IPS-20b (cell line): ENCODE data around the gene CD163L1.
"Not testable (repeated sequence)": the region's sequence is repeated elsewhere in the genome, so short reads cannot be mapped to it uniquely, and the experiment has no call there.

ENCODE experiments used
- H3K27ac ChIP-seq: one replicate; pipeline ENCODE4 v1.5.1; 2013; ENCODE audit warnings: low read length
- H3K27me3 ChIP-seq: 2 replicates; pipeline ENCODE4 v1.6.1; 2013; ENCODE audit warnings: mild to moderate bottlenecking, low read length, inconsistent platforms; ENCODE audit not compliant: insufficient read depth
- H3K36me3 ChIP-seq: 2 replicates; pipeline ENCODE4 v1.6.1; 2013; ENCODE audit warnings: low read depth, mild to moderate bottlenecking, inconsistent platforms, low read length, moderate library complexity; ENCODE audit not compliant: insufficient read depth
- H3K4me1 ChIP-seq: 2 replicates; pipeline ENCODE4 v1.6.1; 2013; ENCODE audit warnings: mild to moderate bottlenecking, control low read depth, inconsistent platforms, low read length, moderate library complexity; ENCODE audit not compliant: insufficient read depth
- H3K4me3 ChIP-seq: 2 replicates; pipeline ENCODE4 v1.5.1; 2013; ENCODE audit warnings: mild to moderate bottlenecking, low read length, inconsistent platforms
- H3K9ac ChIP-seq: 2 replicates; pipeline ENCODE4 v1.6.1; 2013; ENCODE audit warnings: low read depth, mild to moderate bottlenecking, inconsistent platforms, low read length, moderate library complexity
- H3K9me3 ChIP-seq: 2 replicates; pipeline ENCODE4 v1.6.1; 2013; ENCODE audit warnings: mild to moderate bottlenecking, low read depth, low read length, inconsistent platforms; ENCODE audit not compliant: insufficient read depth

CD163L1 gene

DNA sequence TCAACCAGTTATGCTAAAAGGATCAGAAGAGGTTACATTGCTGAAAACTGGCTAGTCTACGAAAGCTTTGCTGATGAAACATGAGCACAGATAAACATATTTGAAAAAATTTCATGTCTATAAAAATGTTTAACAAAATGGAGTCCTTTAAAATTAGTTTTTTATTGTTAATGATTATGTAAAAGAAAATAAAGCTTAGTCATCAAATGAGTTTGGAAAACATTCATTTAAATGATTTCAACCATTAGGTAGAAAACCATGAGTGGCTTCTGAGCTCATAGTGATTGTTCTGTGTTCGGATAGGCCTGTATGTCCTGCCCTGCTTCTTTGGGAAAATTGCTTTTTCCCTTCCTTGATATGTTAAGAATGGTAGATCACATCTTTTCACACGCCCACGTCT is 584 bp upstream of the CD163L1 start:
- no peaks in the 10 kb centered on the region for H3K9me3 ChIP-seq
- H3K27me3 ChIP-seq = peaks cover 2% of the 10 kb centered on the region; the same call in 1 of the 2 replicates
- no peak overlapping the region for H3K4me3 ChIP-seq
- H3K36me3 ChIP-seq = no peaks in the 10 kb centered on the region
- H3K27ac ChIP-seq = no peak overlapping the region
- H3K4me1 ChIP-seq = no peaks in the 10 kb centered on the region
- H3K9ac ChIP-seq = no peak overlapping the region

GRCh38 chr12:7441216-7441615 is 2.7 kb downstream of the CD163L1 start:
- Histone ChIP-seq H3K27ac (no peak overlapping the region), H3K4me3 (no peak overlapping the region), H3K36me3 (no peaks in the 10 kb centered on the region), H3K9ac (no peak overlapping the region), H3K9me3 (no peaks in the 10 kb centered on the region; the same call in 1 of the 2 replicates), H3K4me1 (no peaks in the 10 kb centered on the region), H3K27me3 (peaks cover 11% of the 10 kb centered on the region; the same call in 1 of the 2 replicates)

DNA sequence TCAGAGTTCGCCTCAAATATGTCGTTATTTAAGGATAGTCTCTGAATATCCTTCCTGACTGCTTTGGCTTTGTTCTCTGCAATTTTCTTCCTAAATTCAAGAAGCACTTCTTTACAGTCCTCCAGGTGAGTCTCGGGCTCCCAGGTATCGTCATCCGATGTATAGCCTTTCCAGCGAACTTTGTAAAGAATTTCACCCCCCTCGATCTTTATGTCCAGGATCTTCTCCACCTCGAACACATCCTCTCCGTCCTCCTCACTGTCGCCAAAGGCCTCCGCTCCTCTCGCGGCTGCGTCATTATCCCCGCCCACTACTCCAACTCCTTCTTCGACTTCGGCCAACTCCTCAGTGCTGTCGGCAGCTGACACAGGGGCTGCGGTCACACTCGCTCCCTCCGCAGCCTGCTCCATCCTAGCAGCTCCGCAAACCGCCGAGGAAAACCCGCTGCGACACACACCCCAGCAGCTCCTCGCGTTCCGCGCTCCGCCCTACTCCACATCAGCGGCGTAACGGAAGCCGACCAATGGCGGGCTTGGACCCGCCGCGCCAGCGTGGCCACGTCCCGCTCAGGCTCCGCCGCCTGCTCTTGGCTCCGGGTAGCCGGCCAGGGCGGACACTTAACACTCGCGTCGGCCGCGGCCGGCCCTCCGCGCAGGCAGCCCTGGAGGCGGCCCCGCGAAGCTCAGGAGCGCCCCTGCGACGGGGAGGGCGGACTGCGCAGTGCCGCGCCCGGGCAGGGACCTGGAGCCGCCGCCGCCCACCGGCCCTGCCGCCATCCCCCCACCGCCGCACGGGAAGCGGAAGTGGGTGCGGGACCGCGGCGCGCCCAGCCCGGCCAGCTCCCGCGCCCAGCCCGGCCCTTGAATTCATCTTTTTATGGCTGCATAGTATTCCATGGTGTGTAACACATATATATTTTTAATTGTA is 4.1 kb downstream of the CD163L1 start:
- Histone ChIP-seq H3K9ac (peak overlapping the region; percentile 48; the same call in 1 of the 2 replicates), H3K4me3 (peak overlapping the region; percentile 61), H3K27me3 (peaks cover 11% of the 10 kb centered on the region; the same call in 1 of the 2 replicates), H3K4me1 (no peaks in the 10 kb centered on the region), H3K27ac (no peak overlapping the region), H3K36me3 (no peaks in the 10 kb centered on the region), H3K9me3 (no peaks in the 10 kb centered on the region; the same call in 1 of the 2 replicates)

DNA sequence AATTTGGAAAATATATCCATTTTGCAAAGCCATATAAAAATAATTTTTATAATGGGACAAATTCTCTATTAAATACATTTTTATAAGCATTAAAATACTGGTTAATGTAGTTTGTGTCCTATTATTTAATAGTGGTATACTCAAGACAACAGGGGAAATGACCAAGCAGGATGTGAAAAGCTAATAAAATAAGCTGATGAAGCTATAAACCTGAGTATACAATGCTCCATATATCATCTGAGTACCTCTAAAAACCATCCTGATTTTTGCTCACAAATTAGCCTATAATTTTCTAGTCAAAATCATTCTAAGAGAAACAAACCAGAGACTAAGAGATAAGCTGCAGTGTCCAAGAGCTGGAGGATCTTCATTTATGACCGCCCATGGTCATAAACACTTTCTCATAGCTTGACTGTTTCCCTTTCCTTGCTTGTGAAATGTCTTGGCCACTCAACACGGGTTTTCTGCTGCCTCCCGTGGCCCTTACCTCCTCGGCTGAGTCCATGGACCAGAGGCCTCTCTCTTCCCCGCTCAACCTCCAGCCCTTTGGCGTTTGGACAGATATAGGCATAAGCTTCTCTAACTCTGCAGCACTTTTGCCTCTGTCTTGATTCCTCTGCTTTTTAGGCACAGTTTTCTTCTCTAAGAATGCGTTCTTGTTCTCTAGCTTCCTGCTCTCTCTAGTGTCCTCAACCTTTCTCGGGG is 5.5 kb downstream of the CD163L1 start:
- not testable (repeated sequence) for H3K9ac ChIP-seq, H3K4me3 ChIP-seq, H3K27ac ChIP-seq, H3K36me3 ChIP-seq, H3K4me1 ChIP-seq, H3K9me3 ChIP-seq
- H3K27me3 ChIP-seq = peaks cover 11% of the 10 kb centered on the region; the same call in 1 of the 2 replicates

DNA sequence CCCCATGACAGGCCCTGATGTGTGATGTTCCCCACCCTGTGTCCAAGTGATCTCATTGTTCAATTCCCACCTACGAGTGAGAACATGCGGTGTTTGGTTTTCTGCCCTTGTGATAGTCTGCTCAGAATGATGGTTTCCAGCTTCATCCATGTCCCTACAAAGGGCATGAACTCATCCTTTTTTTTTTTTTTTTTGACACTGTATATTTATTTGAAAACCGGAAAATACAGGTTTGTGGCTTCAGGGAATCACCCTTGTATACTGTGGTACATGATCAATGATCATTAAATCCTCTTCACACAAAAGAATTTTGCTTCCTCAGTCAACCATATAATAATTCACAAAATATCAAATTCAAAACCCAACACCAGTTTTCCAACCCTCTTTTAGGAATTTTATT is 6.5 kb downstream of the CD163L1 start:
- H3K27me3 ChIP-seq = peaks cover 11% of the 10 kb centered on the region; the same call in 1 of the 2 replicates
- H3K9me3 ChIP-seq, H3K36me3 ChIP-seq, H3K9ac ChIP-seq, H3K4me3 ChIP-seq, H3K27ac ChIP-seq, H3K4me1 ChIP-seq: not testable (repeated sequence)

- peaks cover 9% of the 10 kb centered on the region for H3K4me1 ChIP-seq
- H3K9ac ChIP-seq = no peak overlapping the region
- H3K36me3 ChIP-seq = no peaks in the 10 kb centered on the region
- H3K9me3 ChIP-seq = no peaks in the 10 kb centered on the region; the same call in 1 of the 2 replicates
- H3K27ac ChIP-seq = no peak overlapping the region
- H3K27me3 ChIP-seq = peaks cover 11% of the 10 kb centered on the region; the same call in 1 of the 2 replicates
- no peak overlapping the region for H3K4me3 ChIP-seq
Measured at GRCh38 chr12:7434670-7435069, 9.3 kb downstream of the CD163L1 start.

GRCh38 chr12:7433276-7433822 is 10.6 kb downstream of the CD163L1 start:
- Histone ChIP-seq H3K9me3 (no peaks in the 10 kb centered on the region), H3K4me1 (peaks cover 9% of the 10 kb centered on the region), H3K9ac (no peak overlapping the region), H3K36me3 (no peaks in the 10 kb centered on the region), H3K4me3 (no peak overlapping the region), H3K27ac (no peak overlapping the region), H3K27me3 (no peaks in the 10 kb centered on the region)

GRCh38 chr12:7431993-7432685 is 11.8 kb downstream of the CD163L1 start:
- Histone ChIP-seq H3K36me3 (no peaks in the 10 kb centered on the region), H3K4me1 (peaks cover 9% of the 10 kb centered on the region), H3K4me3 (no peak overlapping the region), H3K9ac (no peak overlapping the region), H3K27ac (no peak overlapping the region), H3K27me3 (no peaks in the 10 kb centered on the region), H3K9me3 (no peaks in the 10 kb centered on the region)

DNA sequence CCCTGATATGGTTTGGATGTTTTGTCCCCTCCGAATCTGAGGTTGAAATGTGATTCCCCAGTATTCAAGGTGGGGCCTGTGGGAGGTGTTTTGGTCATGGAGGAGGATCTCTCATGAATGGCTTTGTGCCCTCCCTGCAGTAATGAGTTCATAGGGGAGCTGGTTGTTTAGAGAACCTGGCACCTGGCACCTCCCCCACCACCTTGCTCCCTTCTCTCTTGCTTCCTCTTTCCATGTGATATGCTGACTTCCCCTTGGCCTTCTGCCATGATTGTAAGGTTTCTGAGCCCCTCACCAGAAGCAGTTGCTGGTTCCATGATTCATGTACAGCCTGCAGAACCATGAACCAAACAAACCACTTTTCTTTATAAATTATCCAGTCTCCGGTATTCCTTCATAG is 32.6 kb downstream of the CD163L1 start:
- H3K4me1 ChIP-seq = peaks cover 11% of the 10 kb centered on the region; the same call in 1 of the 2 replicates
- H3K27me3 ChIP-seq = no peaks in the 10 kb centered on the region
- no peaks in the 10 kb centered on the region for H3K9me3 ChIP-seq
- no peak overlapping the region for H3K9ac ChIP-seq
- H3K4me3 ChIP-seq = peak overlapping the region; percentile 45; the same call in 1 of the 2 replicates
- H3K27ac ChIP-seq = no peak overlapping the region
- no peaks in the 10 kb centered on the region for H3K36me3 ChIP-seq

- H3K36me3 ChIP-seq = no peaks in the 10 kb centered on the region
Measured at GRCh38 chr12:7404275-7404674, 39.7 kb downstream of the CD163L1 start.

GRCh38 chr12:7403466-7403865 is 40.5 kb downstream of the CD163L1 start:
- no peaks in the 10 kb centered on the region for H3K36me3 ChIP-seq
- H3K4me1 ChIP-seq = no peaks in the 10 kb centered on the region
- H3K4me3 ChIP-seq = no peak overlapping the region
- no peak overlapping the region for H3K27ac ChIP-seq
- no peaks in the 10 kb centered on the region for H3K27me3 ChIP-seq
- no peaks in the 10 kb centered on the region for H3K9me3 ChIP-seq
- H3K9ac ChIP-seq = no peak overlapping the region

More at GRCh38 chr12:7404275-7404674, 39.7 kb downstream of the CD163L1 start:
- Histone ChIP-seq H3K27ac (no peak overlapping the region), H3K9ac (no peak overlapping the region), H3K4me1 (no peaks in the 10 kb centered on the region), H3K27me3 (no peaks in the 10 kb centered on the region), H3K9me3 (no peaks in the 10 kb centered on the region), H3K4me3 (no peak overlapping the region)
